LHCN-M2 (cell line): Measurements from ENCODE around the gene PREPL. TPM values are rescaled to one million over a fixed set of nuclear protein-coding genes. Genes with fewer than 3 reads are reported as not detected.
"Not testable (repeated sequence)": the region's sequence is repeated elsewhere in the genome, so short reads cannot be mapped to it uniquely, and the experiment has no call there.

Experiments used
- DNase-seq: peaks from one replicate; pipeline ENCODE4 v3.0.0-alpha.2; 2012; ENCODE audit warnings: low read depth
- total RNA-seq: library from RNA; depleted of rRNA; stranded (reverse); fragments of >200 nt; gene quantifications from 2 replicates; pipeline ENCODE4 v1.2.3, GENCODE V29; 2014

Gene PREPL
- total RNA-seq, 1 experiment from 2014 or later, result 43.2 TPM

GRCh38 chr2:44348400-44348799, 12.9 kb downstream of the PREPL start:
- DNase-seq, result peak; percentile 21

GRCh38 chr2:44347526-44347925, 13.8 kb downstream of the PREPL start:
- DNase-seq, result no peak

- peak; percentile 25 for DNase-seq
These were observed 18.4 kb downstream of the PREPL start for GRCh38 chr2:44342854-44343253.

GRCh38 chr2:44335806-44336538, 25.3 kb downstream of the PREPL start:
- no peak for DNase-seq

- DNase-seq, result no peak
These were observed 27.3 kb downstream of the PREPL start for GRCh38 chr2:44333994-44334393.

- no peak for DNase-seq
These were observed 30.5 kb downstream of the PREPL start for GRCh38 chr2:44330801-44331200.

- no peak for DNase-seq
These were observed 32.0 kb downstream of the PREPL start for GRCh38 chr2:44329343-44329742.

GRCh38 chr2:44328750-44329149, 32.5 kb downstream of the PREPL start:
- DNase-seq, result no peak

GRCh38 chr2:44326548-44327264, 34.6 kb downstream of the PREPL start:
- DNase-seq, result no peak

- DNase-seq, result no peak
These were observed 35.4 kb downstream of the PREPL start for GRCh38 chr2:44325897-44326296.

- DNase-seq, result peak; percentile 21
These were observed 36.3 kb downstream of the PREPL start for GRCh38 chr2:44324971-44325426.

GRCh38 chr2:44321360-44321759, 39.9 kb downstream of the PREPL start:
- DNase-seq, result no peak

GRCh38 chr2:44320832-44321231, 40.5 kb downstream of the PREPL start:
- DNase-seq, result no peak

- no peak for DNase-seq
These were observed 45.3 kb downstream of the PREPL start for GRCh38 chr2:44315945-44316344.

GRCh38 chr2:44314362-44314761, 46.9 kb downstream of the PREPL start:
- DNase-seq, result no peak

- DNase-seq, result peak; percentile 10
These were observed 51.0 kb downstream of the PREPL start for GRCh38 chr2:44310287-44310686.

- no peak for DNase-seq
These were observed 55.4 kb downstream of the PREPL start for GRCh38 chr2:44305882-44306281.

- no peak for DNase-seq
These were observed 57.0 kb downstream of the PREPL start for GRCh38 chr2:44304258-44304657.

- not testable (repeated sequence) for DNase-seq
These were observed 57.5 kb downstream of the PREPL start for GRCh38 chr2:44303766-44304165.

- no peak for DNase-seq
These were observed 60.2 kb downstream of the PREPL start for GRCh38 chr2:44301111-44301510.

GRCh38 chr2:44299635-44300034, 61.7 kb downstream of the PREPL start:
- DNase-seq, result no peak

GRCh38 chr2:44297431-44297830, 63.9 kb downstream of the PREPL start:
- no peak for DNase-seq

- no peak for DNase-seq
These were observed 64.6 kb downstream of the PREPL start for GRCh38 chr2:44296653-44297052.
